B cell (primary cell): Measurements from ENCODE around the gene POU2F3.

Source experiments
- EZH2 ChIP-seq: IDR thresholded peaks from 2 replicates; pipeline ENCODE4 v1.6.1; 2012; ENCODE audit warnings: borderline replicate concordance, low read depth, mild to moderate bottlenecking, moderate library complexity, low read length; ENCODE audit not compliant: insufficient read depth, poor library complexity, severe bottlenecking
- TF ChIP-seq, protein P1 (sequence below): fragments of 200-600 bp; IDR thresholded peaks from one replicate; pipeline ENCODE4 v1.8.0; 2022; ENCODE audit warnings: antibody characterized with exemption, mild to moderate bottlenecking

DNA sequence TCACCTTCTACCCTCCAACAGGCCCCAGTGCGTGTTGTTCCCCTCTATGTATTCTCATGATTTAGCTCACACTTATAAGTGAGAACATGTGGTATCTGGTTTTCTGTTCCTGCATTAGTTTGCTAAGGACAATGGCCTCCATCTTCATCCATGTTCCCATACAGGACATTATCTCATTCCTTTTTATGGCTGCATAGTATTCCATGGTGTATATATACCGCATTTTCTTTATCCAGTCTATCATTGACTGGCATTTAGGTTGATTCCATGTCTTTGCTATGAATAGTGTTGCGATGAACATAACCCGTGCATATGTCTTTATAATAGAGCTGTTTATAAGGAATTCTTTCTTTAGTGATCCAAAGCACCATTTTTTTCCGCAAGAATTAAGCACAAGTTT, 56.6 kb downstream of the POU2F3 start:
- TF ChIP-seq, protein P1, sequence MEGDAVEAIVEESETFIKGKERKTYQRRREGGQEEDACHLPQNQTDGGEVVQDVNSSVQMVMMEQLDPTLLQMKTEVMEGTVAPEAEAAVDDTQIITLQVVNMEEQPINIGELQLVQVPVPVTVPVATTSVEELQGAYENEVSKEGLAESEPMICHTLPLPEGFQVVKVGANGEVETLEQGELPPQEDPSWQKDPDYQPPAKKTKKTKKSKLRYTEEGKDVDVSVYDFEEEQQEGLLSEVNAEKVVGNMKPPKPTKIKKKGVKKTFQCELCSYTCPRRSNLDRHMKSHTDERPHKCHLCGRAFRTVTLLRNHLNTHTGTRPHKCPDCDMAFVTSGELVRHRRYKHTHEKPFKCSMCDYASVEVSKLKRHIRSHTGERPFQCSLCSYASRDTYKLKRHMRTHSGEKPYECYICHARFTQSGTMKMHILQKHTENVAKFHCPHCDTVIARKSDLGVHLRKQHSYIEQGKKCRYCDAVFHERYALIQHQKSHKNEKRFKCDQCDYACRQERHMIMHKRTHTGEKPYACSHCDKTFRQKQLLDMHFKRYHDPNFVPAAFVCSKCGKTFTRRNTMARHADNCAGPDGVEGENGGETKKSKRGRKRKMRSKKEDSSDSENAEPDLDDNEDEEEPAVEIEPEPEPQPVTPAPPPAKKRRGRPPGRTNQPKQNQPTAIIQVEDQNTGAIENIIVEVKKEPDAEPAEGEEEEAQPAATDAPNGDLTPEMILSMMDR: no peak
- TF ChIP-seq EZH2: no peak
